ENCODE results near the gene GRID1.

GRID1 gene

GRCh38 chr10:85915245-85915846 is 451.2 kb downstream of the GRID1 start:
- H3K27ac ChIP-seq: no peak overlapping the region
- TF ChIP-seq ZFX (IDR thresholded peaks at IDR 0.05; ENCODE audit: borderline replicate concordance) (no peak), CTCF (IDR thresholded peaks at IDR 0.05) (no peak)

DNA sequence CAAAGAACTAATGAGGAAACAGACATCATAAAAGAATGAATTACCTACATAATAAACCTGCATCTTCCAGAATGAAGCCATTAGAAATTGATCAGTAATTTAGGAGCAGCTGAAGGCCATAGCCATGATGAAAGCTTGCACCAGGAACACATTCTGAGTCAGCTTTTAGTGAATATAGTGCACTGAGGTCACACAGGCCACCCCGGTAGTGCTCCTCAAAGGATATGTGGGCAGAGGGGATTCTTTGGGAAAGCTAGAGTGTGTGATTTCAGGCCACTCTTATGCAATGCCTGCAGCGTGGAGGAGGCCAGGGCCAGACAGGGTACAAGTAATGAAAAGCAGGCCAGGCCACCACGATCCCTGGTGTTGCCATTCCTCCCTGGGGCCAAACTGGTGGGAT is 451.9 kb downstream of the GRID1 start:
- TF ChIP-seq CTCF (IDR thresholded peaks at IDR 0.05) (no peak), ZFX (IDR thresholded peaks at IDR 0.05; ENCODE audit: borderline replicate concordance) (no peak)
- no peak overlapping the region for H3K27ac ChIP-seq

DNA sequence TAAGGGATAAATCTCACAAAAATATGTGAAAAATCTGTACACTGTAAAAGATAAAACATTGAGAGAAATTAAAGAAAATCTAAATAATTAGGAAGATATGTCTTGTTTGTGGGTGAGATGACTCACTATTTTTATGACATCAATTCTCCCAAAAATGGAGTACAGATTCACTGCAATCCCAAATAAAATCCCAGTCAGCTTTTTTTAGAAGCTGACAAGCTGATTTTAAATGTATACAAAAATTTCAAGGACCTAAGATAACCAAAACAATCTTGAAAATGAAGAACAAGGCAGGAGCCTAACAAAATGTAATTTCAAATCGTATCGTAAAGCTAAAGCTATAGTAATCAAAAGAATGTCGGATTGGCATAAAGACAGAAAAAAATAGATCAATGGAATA is 458.1 kb downstream of the GRID1 start:
- no peak overlapping the region for H3K27ac ChIP-seq
- TF ChIP-seq ZFX (IDR thresholded peaks at IDR 0.05; ENCODE audit: borderline replicate concordance) (no peak), CTCF (IDR thresholded peaks at IDR 0.05) (no peak)

DNA sequence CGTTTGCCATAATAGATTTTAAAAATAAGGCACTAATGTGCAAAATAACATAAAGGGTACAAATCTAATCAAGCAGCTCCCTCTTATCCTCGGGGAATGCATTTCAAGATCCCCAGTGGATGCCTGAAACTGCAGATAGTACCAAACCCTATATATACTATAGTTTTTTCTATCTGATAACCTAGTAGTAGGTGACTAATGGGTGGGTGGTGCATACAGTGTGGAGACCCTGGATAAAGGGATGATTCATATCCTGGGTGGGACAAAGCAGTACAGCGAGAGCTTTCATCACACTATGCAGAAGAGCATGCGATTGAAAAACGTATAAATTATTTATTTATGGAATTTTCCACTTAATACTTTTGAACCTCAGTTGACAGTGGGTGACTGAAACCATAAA is 464.5 kb downstream of the GRID1 start:
- no peak overlapping the region for H3K27ac ChIP-seq
- TF ChIP-seq CTCF (IDR thresholded peaks at IDR 0.05) (no peak), ZFX (IDR thresholded peaks at IDR 0.05; ENCODE audit: borderline replicate concordance) (no peak)

DNA sequence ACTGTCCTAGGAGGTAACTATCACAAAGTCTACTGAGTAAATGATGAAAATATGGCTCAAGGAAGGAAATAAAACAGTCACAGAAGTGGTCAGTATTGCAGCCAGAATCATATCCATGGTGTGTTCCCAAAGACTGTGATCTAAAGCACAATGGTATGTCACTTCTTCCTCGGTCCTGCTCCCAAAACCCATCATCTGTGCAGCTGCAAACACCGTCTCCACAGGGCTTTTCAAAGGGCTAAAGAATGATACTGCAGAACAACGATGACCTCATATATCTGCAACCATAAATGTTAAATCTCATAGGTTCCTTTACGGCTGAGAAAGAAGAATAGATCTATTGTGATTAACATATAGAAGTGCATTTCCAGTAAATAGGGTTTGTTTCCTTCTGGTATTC is 465.0 kb downstream of the GRID1 start:
- no peak overlapping the region for H3K27ac ChIP-seq
- no peak for TF ChIP-seq CTCF (IDR thresholded peaks at IDR 0.05)
- no peak for TF ChIP-seq ZFX (IDR thresholded peaks at IDR 0.05; ENCODE audit: borderline replicate concordance)

GRCh38 chr10:85900487-85900886 is 466.1 kb downstream of the GRID1 start:
- TF ChIP-seq CTCF (IDR thresholded peaks at IDR 0.05): no peak
- TF ChIP-seq ZFX (IDR thresholded peaks at IDR 0.05; ENCODE audit: borderline replicate concordance): no peak
- no peak overlapping the region for H3K27ac ChIP-seq

GRCh38 chr10:85900061-85900460 is 466.5 kb downstream of the GRID1 start:
- no peak overlapping the region for H3K27ac ChIP-seq
- TF ChIP-seq ZFX (IDR thresholded peaks at IDR 0.05; ENCODE audit: borderline replicate concordance) (no peak), CTCF (IDR thresholded peaks at IDR 0.05) (no peak)

Measured in 22Rv1 (cell line).